Measurements from ENCODE around the gene HOXC5. TPM values are rescaled to one million over a fixed set of nuclear protein-coding genes. Genes with fewer than 3 reads are reported as not detected.

The HOXC5 gene
- total RNA-seq, 3 donors from 2014 or later = not detected

DNA sequence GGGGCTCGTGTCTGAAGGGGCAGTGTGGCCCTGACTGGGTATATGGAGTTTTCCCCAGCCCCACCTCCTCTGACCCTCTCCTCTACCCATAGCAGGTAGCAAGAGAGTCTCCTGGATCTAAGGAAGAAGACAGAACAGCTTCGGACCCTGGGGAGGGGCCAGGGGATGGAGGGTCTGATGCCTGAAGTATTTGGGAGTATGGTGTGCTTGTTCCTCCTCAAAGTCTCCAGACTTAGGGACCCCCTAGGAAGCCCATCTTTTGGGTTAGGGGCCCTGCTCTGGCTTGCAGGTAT, 24.6 kb upstream of the HOXC5 start:
- no peak overlapping the region for H3K4me3 ChIP-seq
- H3K36me3 ChIP-seq (ENCODE audit: low read depth) = no peaks in the 10 kb centered on the region
- no peak for DNase-seq
- peaks cover 9% of the 10 kb centered on the region for H3K4me1 ChIP-seq (ENCODE audit: low read depth)
- intact Hi-C loops (cut with DNase I, micrococcal nuclease) = loop anchor here (5.0 kb wide), 2 partner anchors 184 to 194 kb away; no protein-coding TSS in a partner anchor
- ATAC-seq = no peak
- no peaks in the 10 kb centered on the region for H3K9me3 ChIP-seq
- TF ChIP-seq, protein P1, sequence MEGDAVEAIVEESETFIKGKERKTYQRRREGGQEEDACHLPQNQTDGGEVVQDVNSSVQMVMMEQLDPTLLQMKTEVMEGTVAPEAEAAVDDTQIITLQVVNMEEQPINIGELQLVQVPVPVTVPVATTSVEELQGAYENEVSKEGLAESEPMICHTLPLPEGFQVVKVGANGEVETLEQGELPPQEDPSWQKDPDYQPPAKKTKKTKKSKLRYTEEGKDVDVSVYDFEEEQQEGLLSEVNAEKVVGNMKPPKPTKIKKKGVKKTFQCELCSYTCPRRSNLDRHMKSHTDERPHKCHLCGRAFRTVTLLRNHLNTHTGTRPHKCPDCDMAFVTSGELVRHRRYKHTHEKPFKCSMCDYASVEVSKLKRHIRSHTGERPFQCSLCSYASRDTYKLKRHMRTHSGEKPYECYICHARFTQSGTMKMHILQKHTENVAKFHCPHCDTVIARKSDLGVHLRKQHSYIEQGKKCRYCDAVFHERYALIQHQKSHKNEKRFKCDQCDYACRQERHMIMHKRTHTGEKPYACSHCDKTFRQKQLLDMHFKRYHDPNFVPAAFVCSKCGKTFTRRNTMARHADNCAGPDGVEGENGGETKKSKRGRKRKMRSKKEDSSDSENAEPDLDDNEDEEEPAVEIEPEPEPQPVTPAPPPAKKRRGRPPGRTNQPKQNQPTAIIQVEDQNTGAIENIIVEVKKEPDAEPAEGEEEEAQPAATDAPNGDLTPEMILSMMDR (IDR thresholded peaks at IDR 0.05) = no peak

DNA sequence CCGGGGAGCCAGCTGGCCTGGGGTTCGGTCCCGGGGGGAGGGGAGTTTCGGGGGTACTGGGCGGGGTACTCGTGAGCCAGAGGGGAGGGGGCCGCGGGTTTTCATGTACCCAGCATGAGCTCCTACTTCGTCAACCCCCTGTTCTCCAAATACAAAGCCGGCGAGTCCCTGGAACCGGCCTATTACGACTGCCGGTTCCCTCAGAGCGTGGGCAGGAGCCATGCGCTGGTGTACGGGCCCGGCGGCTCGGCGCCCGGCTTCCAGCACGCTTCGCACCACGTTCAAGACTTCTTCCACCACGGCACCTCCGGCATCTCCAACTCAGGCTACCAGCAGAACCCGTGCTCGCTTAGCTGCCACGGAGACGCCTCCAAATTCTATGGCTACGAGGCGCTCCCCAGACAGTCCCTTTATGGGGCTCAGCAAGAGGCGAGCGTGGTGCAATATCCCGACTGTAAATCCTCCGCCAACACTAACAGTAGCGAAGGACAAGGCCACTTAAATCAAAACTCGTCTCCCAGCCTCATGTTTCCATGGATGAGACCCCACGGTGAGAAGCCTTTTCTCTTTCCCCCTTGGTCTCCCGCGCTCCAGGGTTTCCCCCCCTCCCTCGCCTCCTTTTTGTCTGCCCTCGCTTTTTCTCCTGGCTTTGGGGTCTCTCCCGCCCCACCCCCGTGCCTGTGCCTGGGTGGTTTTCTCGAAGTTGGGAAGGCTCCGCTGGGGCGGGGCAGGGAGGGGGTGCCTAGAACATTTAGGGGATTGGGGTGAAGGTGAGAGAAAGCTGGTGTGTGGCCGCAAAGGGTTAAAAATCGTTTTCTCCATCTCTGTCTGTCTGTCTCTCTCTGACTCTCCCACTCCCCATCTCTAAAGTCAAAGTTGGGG, 23.4 kb upstream of the HOXC5 start:
- intact Hi-C loops (cut with DNase I, micrococcal nuclease) = loop anchor here (5.0 kb wide), 2 partner anchors 183 to 193 kb away; no protein-coding TSS in a partner anchor
- TF ChIP-seq, protein P1 (IDR thresholded peaks at IDR 0.05) = no peak
- DNase-seq = peak in 1 of 3 donors; percentile 29
- no peaks in the 10 kb centered on the region for H3K36me3 ChIP-seq (ENCODE audit: low read depth)
- no peaks in the 10 kb centered on the region for H3K9me3 ChIP-seq
- no peak overlapping the region for H3K4me3 ChIP-seq
- ATAC-seq = no peak
- H3K4me1 ChIP-seq (ENCODE audit: low read depth) = peaks cover 9% of the 10 kb centered on the region

DNA sequence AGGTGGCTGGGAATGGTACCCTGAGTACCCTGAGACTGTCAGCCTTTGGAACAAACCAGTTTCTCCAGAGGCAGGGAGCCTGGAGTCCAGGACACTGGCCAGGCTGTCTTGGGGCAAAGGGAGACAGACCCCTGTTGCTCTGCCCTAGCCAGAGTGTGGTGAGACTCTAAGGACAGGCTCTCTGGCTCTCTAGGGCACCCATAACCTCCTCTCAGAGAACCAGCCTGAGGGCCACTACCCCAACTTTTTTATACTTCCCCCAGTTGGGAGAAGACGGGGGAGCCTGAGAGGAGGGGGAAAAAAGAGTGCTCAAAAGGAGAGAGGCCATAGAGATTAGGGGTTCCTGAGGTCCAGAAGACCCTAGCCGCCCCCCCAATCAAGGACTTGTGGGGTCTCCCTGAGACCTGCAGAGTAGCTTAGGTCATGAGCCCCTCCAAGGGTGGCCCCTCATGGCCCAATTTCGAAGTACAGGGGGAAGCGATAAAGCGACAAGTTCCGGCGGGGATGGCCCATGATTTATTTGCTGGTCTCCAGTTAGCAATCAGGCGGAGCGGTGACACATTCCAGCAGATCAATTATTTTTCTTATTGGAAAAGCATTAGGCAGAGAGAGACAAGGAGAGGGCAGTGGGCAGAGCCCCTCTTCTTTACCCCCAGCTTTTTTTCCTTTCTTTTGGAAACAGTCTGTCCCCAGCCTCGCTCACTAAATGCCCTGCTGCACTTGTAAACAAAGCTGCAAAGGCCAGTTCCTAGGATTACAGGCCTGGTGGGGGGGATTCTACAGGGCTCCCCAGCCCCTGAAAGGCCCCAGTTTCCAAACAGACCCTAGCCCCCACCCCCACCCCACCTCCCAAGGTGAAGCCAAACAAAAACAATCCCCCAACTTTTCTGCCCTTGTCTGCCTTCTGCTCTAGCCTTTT, 22.5 kb upstream of the HOXC5 start:
- Histone ChIP-seq H3K9me3 (no peaks in the 10 kb centered on the region), H3K36me3 (ENCODE audit: low read depth) (no peaks in the 10 kb centered on the region), H3K4me1 (ENCODE audit: low read depth) (peaks cover 9% of the 10 kb centered on the region), H3K4me3 (no peak overlapping the region)
- DNase-seq (peak in 1 of 3 donors; percentile 9), ATAC-seq (no peak)
- TF ChIP-seq, protein P1 (IDR thresholded peaks at IDR 0.05) = no peak
- intact Hi-C loops (cut with DNase I, micrococcal nuclease) = no loop called here

DNA sequence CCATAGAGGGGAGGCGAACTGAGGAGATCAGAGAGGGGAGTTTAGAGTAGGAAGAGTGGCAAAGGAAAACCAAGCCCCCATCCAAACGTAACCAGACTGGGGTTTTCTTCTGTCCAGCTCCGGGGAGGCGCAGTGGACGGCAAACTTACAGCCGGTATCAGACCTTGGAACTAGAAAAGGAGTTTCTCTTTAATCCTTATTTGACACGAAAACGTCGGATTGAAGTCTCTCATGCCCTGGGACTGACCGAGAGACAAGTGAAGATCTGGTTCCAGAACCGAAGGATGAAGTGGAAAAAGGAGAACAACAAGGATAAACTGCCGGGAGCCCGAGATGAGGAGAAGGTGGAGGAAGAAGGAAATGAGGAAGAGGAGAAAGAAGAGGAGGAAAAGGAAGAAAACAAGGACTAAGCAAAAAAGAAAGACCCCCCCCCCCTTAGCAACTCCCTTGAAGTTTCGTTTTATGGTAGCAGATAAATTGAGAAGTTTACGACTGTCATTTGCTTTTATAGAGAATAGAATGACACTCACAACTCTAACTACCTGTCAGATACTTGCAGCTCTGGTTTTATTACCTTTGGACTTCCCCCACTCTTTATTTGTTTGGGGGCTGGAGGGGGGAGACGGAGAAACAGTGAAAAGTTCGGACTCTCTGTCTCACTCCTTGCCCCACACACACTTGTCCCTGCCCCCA, 21.7 kb upstream of the HOXC5 start:
- TF ChIP-seq, protein P1 (IDR thresholded peaks at IDR 0.05) = no peak
- Histone ChIP-seq H3K4me1 (ENCODE audit: low read depth) (peaks cover 9% of the 10 kb centered on the region), H3K4me3 (no peak overlapping the region), H3K36me3 (ENCODE audit: low read depth) (no peaks in the 10 kb centered on the region), H3K9me3 (no peaks in the 10 kb centered on the region)
- ATAC-seq = no peak
- no peak for DNase-seq
- intact Hi-C loops (cut with DNase I, micrococcal nuclease) = no loop called here

Data from mucosa of descending colon (tissue), 3 donors.